Natural killer cell treated with Interleukin-12 subunit alpha and Interleukin-12 subunit beta and Interleukin-15 and Interleukin-18, amount 100 ng/mL, for 72 hours (primary cell): ENCODE results near the gene FOXJ3. TPM values are rescaled to one million over a fixed set of nuclear protein-coding genes. Genes with fewer than 3 reads are reported as not detected.
A peak's percentile ranks its signal among the peaks of the same experiment; 100 is the strongest.

Experiments
- ATAC-seq, 2 donors: fragments of 150-1000 bp; cut with Tn5 transposase in 1 of 2; sonication (Bioruptor Pico), chemical (Tn5 transposase) in 1 of 2; 2 replicates each; pipeline ENCODE4 v1.10.0; 2021
- DNase-seq: peaks from one replicate; pipeline ENCODE4 v3.0.0; 2022; ENCODE audit warnings: low spot score
- H3K27ac Mint-ChIP-seq, 2 donors: 1 replicate in 1 of 2; 2 replicates in 1 of 2; pipeline ENCODE4 v1.8.0; 2022; ENCODE audit warnings: mixed read lengths in 2 of 2, mild to moderate bottlenecking in 1 of 2, moderate library complexity in 1 of 2
- H3K27me3 Mint-ChIP-seq, 2 donors: 1 replicate in 1 of 2; 2 replicates in 1 of 2; pipeline ENCODE4 v1.8.0; 2022; ENCODE audit warnings: mixed read lengths in 2 of 2
- H3K36me3 Mint-ChIP-seq: one replicate; pipeline ENCODE4 v1.8.0; 2022; ENCODE audit warnings: mixed read lengths
- H3K4me1 Mint-ChIP-seq, 2 donors: 1 replicate in 1 of 2; 2 replicates in 1 of 2; pipeline ENCODE4 v1.8.0; 2022; ENCODE audit warnings: low read depth in 2 of 2, mixed read lengths in 2 of 2, mild to moderate bottlenecking in 1 of 2
- H3K4me3 Mint-ChIP-seq: one replicate; pipeline ENCODE4 v1.8.0; 2022; ENCODE audit warnings: mixed read lengths
- H3K9me3 Mint-ChIP-seq: 2 replicates; pipeline ENCODE4 v1.8.0; 2022; ENCODE audit warnings: mixed read lengths
- total RNA-seq, 2 donors: library from RNA; stranded (reverse); gene quantifications; one replicate each; pipeline ENCODE4 v1.2.3, GENCODE V29; 2022

Gene FOXJ3
- total RNA-seq, result 10 to 100 TPM; 57.9 to 69.9 TPM

- Mint-ChIP-seq H3K36me3 (no peaks in the 10 kb centered on the region), H3K4me1 (peaks cover 40 to 52% of the 10 kb centered on the region in 2 donors), H3K4me3 (peak within 1 kb of the TSS; percentile 96), H3K27ac (peak within 1 kb of the TSS; percentile 76 to 87), H3K9me3 (no peaks in the 10 kb centered on the region), H3K27me3 (no peaks in the 10 kb centered on the region)
- DNase-seq (peak; percentile 95), ATAC-seq (peak; percentile 96 to 97)
Observed at GRCh38 chr1:42335050-42335808, at the start of gene FOXJ3. TSS of gene FOXJ3 (minus strand) at chr1:42335235. CDS start at chr1:42311093, 24,142 bp downstream.

GRCh38 chr1:42381280-42381673 lies 46.2 kb upstream of the FOXJ3 start:
- peaks cover 0 to 2% of the 10 kb centered on the region in 2 donors for H3K4me1 Mint-ChIP-seq
- peaks cover 15 to 45% of the 10 kb centered on the region in 2 donors for H3K27me3 Mint-ChIP-seq
- no peak overlapping the region for H3K27ac Mint-ChIP-seq
- no peaks in the 10 kb centered on the region for H3K9me3 Mint-ChIP-seq
- no peak for DNase-seq
- H3K36me3 Mint-ChIP-seq, result no peaks in the 10 kb centered on the region
- peak overlapping the region; percentile 60 for H3K4me3 Mint-ChIP-seq
- no peak for ATAC-seq

GRCh38 chr1:42380586-42381279 lies 45.7 kb upstream of the FOXJ3 start, which contains the start of gene RIMKLA:
TSS of gene RIMKLA (plus strand) at chr1:42380792. CDS start at chr1:42380935, 143 bp downstream.
- peak; percentile 94 to 98 for ATAC-seq
- H3K36me3 Mint-ChIP-seq, result no peaks in the 10 kb centered on the region
- no peak within 1 kb of the TSS for H3K27ac Mint-ChIP-seq
- peak; percentile 76 for DNase-seq
- peaks cover 15 to 42% of the 10 kb centered on the region in 2 donors for H3K27me3 Mint-ChIP-seq
- H3K9me3 Mint-ChIP-seq, result no peaks in the 10 kb centered on the region
- peaks cover 0 to 2% of the 10 kb centered on the region in 2 donors for H3K4me1 Mint-ChIP-seq
- peak within 1 kb of the TSS; percentile 69 for H3K4me3 Mint-ChIP-seq

GRCh38 chr1:42379794-42380585 lies 45.0 kb upstream of the FOXJ3 start:
- Mint-ChIP-seq H3K4me3 (peak overlapping the region; percentile 69), H3K27me3 (peaks cover 14 to 37% of the 10 kb centered on the region in 2 donors), H3K27ac (no peak overlapping the region), H3K36me3 (no peaks in the 10 kb centered on the region), H3K4me1 (peaks cover 0 to 2% of the 10 kb centered on the region in 2 donors), H3K9me3 (no peaks in the 10 kb centered on the region)
- peak; percentile 67 to 77 for ATAC-seq
- DNase-seq, result peak; percentile 69

GRCh38 chr1:42372796-42373195 lies 37.8 kb upstream of the FOXJ3 start:
- H3K27me3 Mint-ChIP-seq, result peaks cover 29 to 44% of the 10 kb centered on the region in 2 donors
- no peaks in the 10 kb centered on the region for H3K36me3 Mint-ChIP-seq
- no peak for ATAC-seq
- no peak overlapping the region for H3K27ac Mint-ChIP-seq
- H3K4me3 Mint-ChIP-seq, result no peak overlapping the region
- H3K4me1 Mint-ChIP-seq, result no peaks in the 10 kb centered on the region
- H3K9me3 Mint-ChIP-seq, result no peaks in the 10 kb centered on the region
- no peak for DNase-seq

GRCh38 chr1:42370876-42371549 lies 36.0 kb upstream of the FOXJ3 start:
- H3K4me1 Mint-ChIP-seq, result no peaks in the 10 kb centered on the region
- no peaks in the 10 kb centered on the region for H3K9me3 Mint-ChIP-seq
- H3K27ac Mint-ChIP-seq, result no peak overlapping the region
- peaks cover 25 to 40% of the 10 kb centered on the region in 2 donors for H3K27me3 Mint-ChIP-seq
- no peaks in the 10 kb centered on the region for H3K36me3 Mint-ChIP-seq
- DNase-seq (no peak), ATAC-seq (no peak)
- H3K4me3 Mint-ChIP-seq, result no peak overlapping the region

- H3K27ac Mint-ChIP-seq, result no peak overlapping the region
- no peak for ATAC-seq
- H3K9me3 Mint-ChIP-seq, result no peaks in the 10 kb centered on the region
- no peak for DNase-seq
- peaks cover 25 to 40% of the 10 kb centered on the region in 2 donors for H3K27me3 Mint-ChIP-seq
- H3K36me3 Mint-ChIP-seq, result no peaks in the 10 kb centered on the region
- H3K4me1 Mint-ChIP-seq, result no peaks in the 10 kb centered on the region
- H3K4me3 Mint-ChIP-seq, result no peak overlapping the region
Observed at GRCh38 chr1:42369471-42369870, 34.4 kb upstream of the FOXJ3 start.

- ATAC-seq (no peak), DNase-seq (no peak)
- Mint-ChIP-seq H3K4me3 (no peak overlapping the region), H3K9me3 (no peaks in the 10 kb centered on the region), H3K4me1 (no peaks in the 10 kb centered on the region), H3K27ac (no peak overlapping the region), H3K36me3 (no peaks in the 10 kb centered on the region), H3K27me3 (peaks cover 23 to 40% of the 10 kb centered on the region in 2 donors)
Observed at GRCh38 chr1:42368096-42368795, 33.2 kb upstream of the FOXJ3 start.

GRCh38 chr1:42365118-42365517 lies 30.1 kb upstream of the FOXJ3 start:
- no peaks in the 10 kb centered on the region for H3K9me3 Mint-ChIP-seq
- no peaks in the 10 kb centered on the region for H3K4me1 Mint-ChIP-seq
- ATAC-seq (no peak), DNase-seq (no peak)
- H3K4me3 Mint-ChIP-seq, result no peak overlapping the region
- H3K27me3 Mint-ChIP-seq, result peaks cover 19 to 35% of the 10 kb centered on the region in 2 donors
- no peak overlapping the region for H3K27ac Mint-ChIP-seq
- H3K36me3 Mint-ChIP-seq, result no peaks in the 10 kb centered on the region

- ATAC-seq (no peak), DNase-seq (no peak)
- Mint-ChIP-seq H3K27me3 (peaks cover 16 to 38% of the 10 kb centered on the region in 2 donors), H3K27ac (no peak overlapping the region), H3K4me3 (no peak overlapping the region), H3K9me3 (no peaks in the 10 kb centered on the region), H3K36me3 (no peaks in the 10 kb centered on the region), H3K4me1 (peaks cover 0 to 4% of the 10 kb centered on the region in 2 donors)
Observed at GRCh38 chr1:42364542-42364941, 29.5 kb upstream of the FOXJ3 start.

- DNase-seq, result no peak
- no peaks in the 10 kb centered on the region for H3K36me3 Mint-ChIP-seq
- ATAC-seq, result no peak
- H3K4me1 Mint-ChIP-seq, result peaks cover 0 to 7% of the 10 kb centered on the region in 2 donors
- no peaks in the 10 kb centered on the region for H3K9me3 Mint-ChIP-seq
- no peak overlapping the region for H3K4me3 Mint-ChIP-seq
- peaks cover 18 to 36% of the 10 kb centered on the region in 2 donors for H3K27me3 Mint-ChIP-seq
- H3K27ac Mint-ChIP-seq, result no peak overlapping the region
Observed at GRCh38 chr1:42364089-42364488, 29.1 kb upstream of the FOXJ3 start.

- peaks cover 12 to 20% of the 10 kb centered on the region in 2 donors for H3K27me3 Mint-ChIP-seq
- no peak for DNase-seq
- no peaks in the 10 kb centered on the region for H3K36me3 Mint-ChIP-seq
- ATAC-seq, result no peak
- H3K4me1 Mint-ChIP-seq, result peaks cover 5 to 13% of the 10 kb centered on the region in 2 donors
- no peak overlapping the region for H3K4me3 Mint-ChIP-seq
- H3K27ac Mint-ChIP-seq, result peak overlapping the region in 1 of 2 donors; percentile 19
- no peaks in the 10 kb centered on the region for H3K9me3 Mint-ChIP-seq
Observed at GRCh38 chr1:42359466-42359865, 24.4 kb upstream of the FOXJ3 start.
